ENCODE data around the gene SLC10A1. TPM values are rescaled to one million over a fixed set of nuclear protein-coding genes. Genes with fewer than 3 reads are reported as not detected.

Gene SLC10A1
- polyA plus RNA-seq, 1 experiment = not detected

DNA sequence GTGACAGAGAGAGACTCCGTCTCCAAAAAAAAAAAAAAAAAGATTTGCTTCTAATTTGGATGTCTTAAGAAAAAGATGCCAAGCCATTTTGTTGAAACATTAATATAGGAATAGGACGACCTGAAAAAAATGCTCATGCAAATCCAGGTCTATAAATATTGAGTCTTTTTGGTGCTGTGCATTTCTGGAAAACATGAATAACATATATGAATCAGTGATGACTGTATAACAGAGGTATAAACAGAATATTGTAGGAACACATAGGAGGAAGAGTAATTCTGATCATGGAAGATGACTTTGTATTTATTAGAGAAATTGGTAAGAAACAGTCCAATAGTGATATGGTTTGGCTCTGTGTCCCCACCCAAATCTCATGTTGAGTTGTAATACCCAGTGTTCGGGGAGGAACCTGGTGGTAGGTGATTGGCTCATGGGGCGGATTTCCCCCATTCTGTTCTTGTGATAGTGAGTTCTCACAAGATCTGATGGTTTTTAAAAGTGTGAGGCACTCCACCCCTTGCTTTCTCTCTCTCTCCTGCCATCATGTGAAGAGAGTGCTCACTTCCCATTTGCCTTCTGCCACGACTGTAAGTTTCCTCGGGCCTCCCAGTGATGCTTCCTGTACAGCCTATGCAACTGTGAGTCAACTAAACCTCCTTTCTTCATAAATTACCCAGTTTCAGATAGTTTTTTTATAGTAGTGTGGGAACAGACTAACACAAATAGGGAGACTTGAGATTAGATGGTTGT, 33.1 kb downstream of the SLC10A1 start:
- Histone ChIP-seq H3K4me3 (ENCODE audit: low read depth, low read length) (no peak overlapping the region), H3K27ac (ENCODE audit: low read depth, low read length) (no peak overlapping the region), H3K27me3 (ENCODE audit: control insufficient read depth, insufficient read depth, low read length) (no peaks in the 10 kb centered on the region), H3K9me3 (ENCODE audit: control insufficient read depth, insufficient read depth, low read length) (peaks cover 4% of the 10 kb centered on the region; the same call in 1 of the 2 replicates)
- ChIA-PET CTCF (no interaction called here), POLR2A (interaction anchor here (0.7 kb wide), 1 partner anchor 220 kb away, joined by 3 read pairs; no protein-coding TSS in a partner anchor)
- no peak for DNase-seq (ENCODE audit: low read depth, low spot score)
- TF ChIP-seq, protein P1, sequence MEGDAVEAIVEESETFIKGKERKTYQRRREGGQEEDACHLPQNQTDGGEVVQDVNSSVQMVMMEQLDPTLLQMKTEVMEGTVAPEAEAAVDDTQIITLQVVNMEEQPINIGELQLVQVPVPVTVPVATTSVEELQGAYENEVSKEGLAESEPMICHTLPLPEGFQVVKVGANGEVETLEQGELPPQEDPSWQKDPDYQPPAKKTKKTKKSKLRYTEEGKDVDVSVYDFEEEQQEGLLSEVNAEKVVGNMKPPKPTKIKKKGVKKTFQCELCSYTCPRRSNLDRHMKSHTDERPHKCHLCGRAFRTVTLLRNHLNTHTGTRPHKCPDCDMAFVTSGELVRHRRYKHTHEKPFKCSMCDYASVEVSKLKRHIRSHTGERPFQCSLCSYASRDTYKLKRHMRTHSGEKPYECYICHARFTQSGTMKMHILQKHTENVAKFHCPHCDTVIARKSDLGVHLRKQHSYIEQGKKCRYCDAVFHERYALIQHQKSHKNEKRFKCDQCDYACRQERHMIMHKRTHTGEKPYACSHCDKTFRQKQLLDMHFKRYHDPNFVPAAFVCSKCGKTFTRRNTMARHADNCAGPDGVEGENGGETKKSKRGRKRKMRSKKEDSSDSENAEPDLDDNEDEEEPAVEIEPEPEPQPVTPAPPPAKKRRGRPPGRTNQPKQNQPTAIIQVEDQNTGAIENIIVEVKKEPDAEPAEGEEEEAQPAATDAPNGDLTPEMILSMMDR (IDR thresholded peaks at IDR 0.05; ENCODE audit: low read depth, low read length) = no peak

DNA sequence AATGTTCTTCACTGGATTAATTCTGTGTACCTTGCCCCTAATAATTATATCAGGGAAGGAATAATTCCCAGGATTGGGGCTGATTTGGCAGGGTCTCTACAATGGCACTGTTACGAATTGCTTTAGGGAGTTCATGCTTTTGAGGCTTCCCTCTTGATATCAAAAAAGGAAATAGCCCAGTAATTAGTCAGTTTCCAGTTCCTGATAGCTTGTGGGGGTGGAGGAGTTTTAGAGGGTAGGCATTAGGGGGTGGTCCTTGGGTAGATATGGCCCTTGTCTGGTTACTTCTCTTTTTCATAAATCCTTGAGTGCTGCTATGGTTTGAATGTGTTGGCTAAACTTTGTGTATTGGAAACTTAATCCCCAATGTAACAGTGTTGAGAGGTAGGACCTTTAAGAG, 36.2 kb downstream of the SLC10A1 start:
- DNase-seq (ENCODE audit: low read depth, low spot score) = no peak
- ChIA-PET POLR2A (no interaction called here), CTCF (interaction anchor here (1.0 to 1.4 kb wide), 2 partner anchors 181 to 212 kb away, joined by 3 to 4 read pairs; no protein-coding TSS in a partner anchor)
- H3K9me3 ChIP-seq (ENCODE audit: control insufficient read depth, insufficient read depth, low read length) = no peaks in the 10 kb centered on the region
- TF ChIP-seq, protein P1 (IDR thresholded peaks at IDR 0.05; ENCODE audit: low read depth, low read length) = no peak
- H3K27ac ChIP-seq (ENCODE audit: low read depth, low read length) = no peak overlapping the region
- H3K27me3 ChIP-seq (ENCODE audit: control insufficient read depth, insufficient read depth, low read length) = no peaks in the 10 kb centered on the region
- no peak overlapping the region for H3K4me3 ChIP-seq (ENCODE audit: low read depth, low read length)

DNA sequence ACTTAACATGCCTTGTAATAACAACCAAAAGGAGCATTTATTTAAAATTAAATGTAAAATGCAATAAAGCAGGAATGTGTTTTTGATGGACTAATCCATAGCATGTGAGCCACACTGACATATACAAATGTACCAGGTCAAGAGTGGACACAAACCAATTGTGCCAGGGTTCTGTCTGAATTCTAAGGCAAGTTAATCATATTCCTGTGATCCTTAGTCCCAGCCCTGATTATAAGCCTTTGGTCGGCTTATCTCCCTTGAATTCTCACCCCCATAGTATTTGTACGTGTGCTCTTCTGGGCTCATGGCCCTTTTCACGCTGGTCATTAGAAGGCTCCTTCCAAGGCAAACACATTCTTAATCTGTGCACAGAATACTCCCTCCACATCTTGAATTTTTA, 40.7 kb downstream of the SLC10A1 start:
- no peak overlapping the region for H3K27ac ChIP-seq (ENCODE audit: low read depth, low read length)
- no peak for DNase-seq (ENCODE audit: low read depth, low spot score)
- no peaks in the 10 kb centered on the region for H3K9me3 ChIP-seq (ENCODE audit: control insufficient read depth, insufficient read depth, low read length)
- TF ChIP-seq, protein P1 (IDR thresholded peaks at IDR 0.05; ENCODE audit: low read depth, low read length) = no peak
- CTCF ChIA-PET = no interaction called here
- POLR2A ChIA-PET = no interaction called here
- no peak overlapping the region for H3K4me3 ChIP-seq (ENCODE audit: low read depth, low read length)
- no peaks in the 10 kb centered on the region for H3K27me3 ChIP-seq (ENCODE audit: control insufficient read depth, insufficient read depth, low read length)

DNA sequence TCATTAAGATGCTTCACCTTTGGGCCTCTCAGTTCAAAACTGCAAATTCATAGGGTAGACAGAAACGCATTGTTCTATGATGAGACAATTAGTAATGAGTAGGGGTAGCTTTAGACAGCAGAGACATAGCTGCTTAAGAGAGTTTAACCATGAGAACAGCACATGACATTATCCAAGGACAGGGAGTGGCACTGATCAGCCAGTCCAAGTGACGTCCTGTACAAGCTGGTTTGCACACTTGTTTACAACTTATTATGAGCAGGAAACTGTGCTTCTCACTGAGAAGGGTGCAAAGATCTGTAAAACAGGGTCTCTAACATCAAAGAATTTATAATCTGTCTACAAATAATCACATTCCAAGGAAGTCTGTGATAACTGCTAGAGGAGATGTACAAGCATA, 41.3 kb downstream of the SLC10A1 start:
- Histone ChIP-seq H3K27me3 (ENCODE audit: control insufficient read depth, insufficient read depth, low read length) (no peaks in the 10 kb centered on the region), H3K9me3 (ENCODE audit: control insufficient read depth, insufficient read depth, low read length) (no peaks in the 10 kb centered on the region), H3K27ac (ENCODE audit: low read depth, low read length) (no peak overlapping the region), H3K4me3 (ENCODE audit: low read depth, low read length) (no peak overlapping the region)
- DNase-seq (ENCODE audit: low read depth, low spot score) = no peak
- ChIA-PET CTCF (no interaction called here), POLR2A (no interaction called here)
- TF ChIP-seq, protein P1 (IDR thresholded peaks at IDR 0.05; ENCODE audit: low read depth, low read length) = no peak

DNA sequence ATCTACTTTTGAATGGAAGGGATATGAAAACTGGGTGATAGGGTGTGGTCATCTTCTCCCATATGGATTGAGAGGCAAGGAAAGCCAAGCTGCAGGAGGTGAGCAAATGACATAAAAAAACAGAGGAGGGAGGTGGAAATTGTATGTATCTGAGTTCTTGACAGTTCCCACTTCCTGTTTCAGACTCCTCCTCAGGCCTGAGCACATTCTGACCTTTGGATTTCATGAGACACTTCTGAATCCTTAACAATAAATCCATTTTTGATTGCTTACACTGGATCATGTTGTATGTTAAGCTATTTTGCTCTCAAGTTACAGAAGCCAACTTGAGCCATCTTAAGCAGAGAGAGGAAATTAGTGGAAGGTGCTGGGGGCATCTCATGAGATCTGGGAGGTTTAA, 41.7 kb downstream of the SLC10A1 start:
- Histone ChIP-seq H3K27ac (ENCODE audit: low read depth, low read length) (no peak overlapping the region), H3K9me3 (ENCODE audit: control insufficient read depth, insufficient read depth, low read length) (no peaks in the 10 kb centered on the region), H3K4me3 (ENCODE audit: low read depth, low read length) (no peak overlapping the region), H3K27me3 (ENCODE audit: control insufficient read depth, insufficient read depth, low read length) (no peaks in the 10 kb centered on the region)
- TF ChIP-seq, protein P1 (IDR thresholded peaks at IDR 0.05; ENCODE audit: low read depth, low read length) = no peak
- DNase-seq (ENCODE audit: low read depth, low spot score) = no peak
- ChIA-PET POLR2A (no interaction called here), CTCF (no interaction called here)
